ENCODE data around the gene OPRL1.
"Not testable (repeated sequence)": the region's sequence is repeated elsewhere in the genome, so short reads cannot be mapped to it uniquely, and the experiment has no call there.

DNA sequence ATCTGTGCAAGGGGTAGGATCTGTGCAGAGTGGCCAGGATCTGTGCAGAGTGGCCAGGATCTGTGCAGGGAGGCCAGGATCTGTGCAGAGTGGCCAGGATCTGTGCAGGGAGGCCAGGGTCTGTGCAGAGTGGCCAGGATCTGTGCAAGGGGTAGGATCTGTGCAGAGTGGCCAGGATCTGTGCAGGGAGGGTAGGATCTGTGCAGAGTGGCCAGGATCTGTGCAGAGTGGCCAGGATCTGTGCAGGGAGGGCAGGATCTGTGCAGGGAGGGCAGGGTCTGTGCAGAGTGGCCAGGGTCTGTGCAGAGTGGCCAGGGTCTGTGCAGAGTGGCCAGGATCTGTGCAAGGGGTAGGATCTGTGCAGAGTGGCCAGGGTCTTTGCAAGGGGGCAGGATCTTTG is 8.7 kb downstream of the OPRL1 start:
- not testable (repeated sequence) for TF ChIP-seq EP300 (IDR thresholded peaks at IDR 0.05; ENCODE audit: low read depth); POLR2AphosphoS5 (IDR thresholded peaks at IDR 0.05); POLR2A (IDR thresholded peaks at IDR 0.05)
- TF ChIP-seq, protein P1, sequence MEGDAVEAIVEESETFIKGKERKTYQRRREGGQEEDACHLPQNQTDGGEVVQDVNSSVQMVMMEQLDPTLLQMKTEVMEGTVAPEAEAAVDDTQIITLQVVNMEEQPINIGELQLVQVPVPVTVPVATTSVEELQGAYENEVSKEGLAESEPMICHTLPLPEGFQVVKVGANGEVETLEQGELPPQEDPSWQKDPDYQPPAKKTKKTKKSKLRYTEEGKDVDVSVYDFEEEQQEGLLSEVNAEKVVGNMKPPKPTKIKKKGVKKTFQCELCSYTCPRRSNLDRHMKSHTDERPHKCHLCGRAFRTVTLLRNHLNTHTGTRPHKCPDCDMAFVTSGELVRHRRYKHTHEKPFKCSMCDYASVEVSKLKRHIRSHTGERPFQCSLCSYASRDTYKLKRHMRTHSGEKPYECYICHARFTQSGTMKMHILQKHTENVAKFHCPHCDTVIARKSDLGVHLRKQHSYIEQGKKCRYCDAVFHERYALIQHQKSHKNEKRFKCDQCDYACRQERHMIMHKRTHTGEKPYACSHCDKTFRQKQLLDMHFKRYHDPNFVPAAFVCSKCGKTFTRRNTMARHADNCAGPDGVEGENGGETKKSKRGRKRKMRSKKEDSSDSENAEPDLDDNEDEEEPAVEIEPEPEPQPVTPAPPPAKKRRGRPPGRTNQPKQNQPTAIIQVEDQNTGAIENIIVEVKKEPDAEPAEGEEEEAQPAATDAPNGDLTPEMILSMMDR (IDR thresholded peaks at IDR 0.05): not testable (repeated sequence)
